ENCODE data around the gene GNPDA1.

GNPDA1 gene

DNA sequence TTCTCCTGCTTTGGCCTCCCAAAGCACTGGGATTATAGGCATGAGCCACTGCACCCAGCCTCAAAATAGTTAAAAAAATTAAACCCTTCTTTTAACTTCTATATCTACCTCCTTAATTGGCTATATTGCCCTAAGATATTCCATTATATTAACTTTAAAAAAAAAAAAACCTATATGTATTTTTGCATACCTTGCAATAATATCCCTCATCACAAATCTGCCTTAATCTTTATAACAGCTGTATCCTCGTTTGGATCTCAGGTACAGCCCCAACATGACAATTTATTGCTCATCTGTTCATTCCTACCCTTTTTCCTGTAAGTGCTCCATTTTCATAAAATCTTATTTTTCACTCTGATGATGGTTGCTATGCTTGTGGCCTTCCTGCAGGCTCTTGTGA is 12.7 kb downstream of the GNPDA1 start:
- H3K9me3 ChIP-seq (replicated peaks in 1 of 2; ENCODE audit: control insufficient read depth in 2 of 2, insufficient read depth in 1 of 2, low read depth in 1 of 2, low read length in 2 of 2): peaks cover 0 to 2% of the 10 kb centered on the region in 2 donors
- H3K18ac ChIP-seq (ENCODE audit: low read length): no peak overlapping the region
- no peak overlapping the region for H3K27ac ChIP-seq (replicated peaks; ENCODE audit: low read length)
- H3K9ac ChIP-seq (ENCODE audit: low read depth, low read length, poor library complexity): no peak overlapping the region
- H3K27me3 ChIP-seq (ENCODE audit: control insufficient read depth in 3 of 3, insufficient read depth in 3 of 3, low read depth in 1 of 3, low read length in 3 of 3): no peaks in the 10 kb centered on the region
- H2BK5ac ChIP-seq (ENCODE audit: low read length): no peak overlapping the region
- no peak overlapping the region for H3K23ac ChIP-seq (ENCODE audit: low read depth, low read length, poor library complexity)
- no CpG with 5 or more reads among the region's 1 CpG for WGBS, 2 donors (ENCODE audit: extremely low coverage in 2 of 2, insufficient read length in 2 of 2, insufficient replicate concordance in 1 of 2)
- H3K4me1 ChIP-seq (ENCODE audit: control insufficient read depth in 2 of 2, insufficient read depth in 1 of 2, low read depth in 1 of 2, low read length in 2 of 2): no peaks in the 10 kb centered on the region
- no peak overlapping the region for H3K4me3 ChIP-seq (ENCODE audit: low read length in 2 of 2)
- no peak overlapping the region for H3K4ac ChIP-seq (ENCODE audit: low read length)
- H4K91ac ChIP-seq (ENCODE audit: low read depth, low read length, poor library complexity): no peak overlapping the region
- no peak overlapping the region for H4K8ac ChIP-seq (ENCODE audit: low read depth, low read length)
- peaks cover 29 to 68% of the 10 kb centered on the region in 2 donors for H3K36me3 ChIP-seq (replicated peaks in 1 of 2; ENCODE audit: control insufficient read depth in 2 of 2, insufficient read depth in 2 of 2, low read length in 2 of 2)
- H3K4me2 ChIP-seq (ENCODE audit: insufficient read depth, low read length, poor library complexity, severe bottlenecking): no peak overlapping the region
- DNase-seq (ENCODE audit: low spot score): no peak
- H2AFZ ChIP-seq (ENCODE audit: low read length): no peak overlapping the region
- H3K79me1 ChIP-seq (ENCODE audit: low read depth, low read length): no peaks in the 10 kb centered on the region
- H2BK15ac ChIP-seq (ENCODE audit: low read length): no peak overlapping the region
- no peak overlapping the region for H2BK12ac ChIP-seq (ENCODE audit: low read length)
- no peak overlapping the region for H2AK5ac ChIP-seq (ENCODE audit: low read depth, low read length)
- H2BK120ac ChIP-seq (ENCODE audit: low read depth, low read length): no peak overlapping the region
- H3K14ac ChIP-seq (ENCODE audit: low read length): no peak overlapping the region

DNA sequence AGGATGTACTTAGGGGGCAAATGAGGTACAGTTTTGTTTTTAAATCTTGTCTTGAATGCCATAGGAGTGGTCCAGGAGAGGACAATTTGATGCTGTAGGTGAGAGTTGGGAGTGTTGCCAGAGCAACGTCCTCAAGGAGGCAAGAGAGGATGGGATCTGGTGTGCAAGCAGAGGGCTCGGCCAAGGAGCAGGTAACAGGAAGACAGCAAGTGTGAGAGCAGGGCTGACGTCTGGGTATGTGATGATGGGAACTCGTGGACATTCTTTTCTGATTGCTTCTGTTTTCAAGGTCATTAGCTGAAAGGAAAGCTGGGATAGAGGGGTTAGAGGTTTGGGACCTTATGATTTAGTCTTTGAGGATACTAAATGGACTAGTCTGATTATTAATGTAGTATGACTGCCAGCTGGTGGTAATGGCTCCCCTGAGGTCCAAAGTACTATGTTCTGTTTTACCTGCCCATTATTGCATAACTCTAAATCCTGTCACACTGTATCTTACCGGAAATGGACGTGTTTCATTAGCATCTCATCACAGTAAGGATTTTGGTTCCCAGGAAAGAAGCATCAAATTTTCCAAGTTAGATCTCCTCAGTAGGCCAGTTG is 15.4 kb downstream of the GNPDA1 start:
- H2BK120ac ChIP-seq (ENCODE audit: low read depth, low read length): no peak overlapping the region
- H3K4me1 ChIP-seq (ENCODE audit: control insufficient read depth in 2 of 2, insufficient read depth in 1 of 2, low read depth in 1 of 2, low read length in 2 of 2): no peaks in the 10 kb centered on the region
- H3K27me3 ChIP-seq (ENCODE audit: control insufficient read depth in 3 of 3, insufficient read depth in 3 of 3, low read depth in 1 of 3, low read length in 3 of 3): no peaks in the 10 kb centered on the region
- H3K23ac ChIP-seq (ENCODE audit: low read depth, low read length, poor library complexity): no peak overlapping the region
- H3K4me3 ChIP-seq (ENCODE audit: low read length in 2 of 2): no peak overlapping the region
- H3K9me3 ChIP-seq (replicated peaks in 1 of 2; ENCODE audit: control insufficient read depth in 2 of 2, insufficient read depth in 1 of 2, low read depth in 1 of 2, low read length in 2 of 2): peaks cover 0 to 2% of the 10 kb centered on the region in 2 donors
- no peak for DNase-seq (ENCODE audit: low spot score)
- no peak overlapping the region for H2AK5ac ChIP-seq (ENCODE audit: low read depth, low read length)
- H3K4ac ChIP-seq (ENCODE audit: low read length): no peak overlapping the region
- no peak overlapping the region for H2BK5ac ChIP-seq (ENCODE audit: low read length)
- no peak overlapping the region for H2BK12ac ChIP-seq (ENCODE audit: low read length)
- no peak overlapping the region for H3K4me2 ChIP-seq (ENCODE audit: insufficient read depth, low read length, poor library complexity, severe bottlenecking)
- no peak overlapping the region for H3K18ac ChIP-seq (ENCODE audit: low read length)
- WGBS, 2 donors (ENCODE audit: extremely low coverage in 2 of 2, insufficient read length in 2 of 2, insufficient replicate concordance in 1 of 2): no CpG with 5 or more reads among the region's 6 CpGs
- no peak overlapping the region for H3K9ac ChIP-seq (ENCODE audit: low read depth, low read length, poor library complexity)
- no peak overlapping the region for H2AFZ ChIP-seq (ENCODE audit: low read length)
- no peak overlapping the region for H3K27ac ChIP-seq (replicated peaks; ENCODE audit: low read length)
- no peak overlapping the region for H2BK15ac ChIP-seq (ENCODE audit: low read length)
- no peak overlapping the region for H4K8ac ChIP-seq (ENCODE audit: low read depth, low read length)
- H3K36me3 ChIP-seq (replicated peaks in 1 of 2; ENCODE audit: control insufficient read depth in 2 of 2, insufficient read depth in 2 of 2, low read length in 2 of 2): peaks cover 12 to 77% of the 10 kb centered on the region in 2 donors
- no peak overlapping the region for H4K91ac ChIP-seq (ENCODE audit: low read depth, low read length, poor library complexity)
- H3K14ac ChIP-seq (ENCODE audit: low read length): no peak overlapping the region
- H3K79me1 ChIP-seq (ENCODE audit: low read depth, low read length): no peaks in the 10 kb centered on the region

- no peak overlapping the region for H3K18ac ChIP-seq (ENCODE audit: low read length)
- H2AFZ ChIP-seq (ENCODE audit: low read length): no peak overlapping the region
- H2BK12ac ChIP-seq (ENCODE audit: low read length): no peak overlapping the region
- H3K4me3 ChIP-seq (ENCODE audit: low read length in 2 of 2): no peak overlapping the region
- H3K14ac ChIP-seq (ENCODE audit: low read length): no peak overlapping the region
- DNase-seq (ENCODE audit: low spot score): no peak
- H3K23ac ChIP-seq (ENCODE audit: low read depth, low read length, poor library complexity): no peak overlapping the region
- WGBS, 2 donors (ENCODE audit: extremely low coverage in 2 of 2, insufficient read length in 2 of 2, insufficient replicate concordance in 1 of 2): no CpG with 5 or more reads among the region's 3 CpGs
- no peak overlapping the region for H4K8ac ChIP-seq (ENCODE audit: low read depth, low read length)
- H3K9me3 ChIP-seq (replicated peaks in 1 of 2; ENCODE audit: control insufficient read depth in 2 of 2, insufficient read depth in 1 of 2, low read depth in 1 of 2, low read length in 2 of 2): peaks cover 0 to 2% of the 10 kb centered on the region in 2 donors
- H3K27me3 ChIP-seq (ENCODE audit: control insufficient read depth in 3 of 3, insufficient read depth in 3 of 3, low read depth in 1 of 3, low read length in 3 of 3): no peaks in the 10 kb centered on the region
- no peak overlapping the region for H2BK15ac ChIP-seq (ENCODE audit: low read length)
- no peak overlapping the region for H2AK5ac ChIP-seq (ENCODE audit: low read depth, low read length)
- no peak overlapping the region for H2BK120ac ChIP-seq (ENCODE audit: low read depth, low read length)
- no peak overlapping the region for H2BK5ac ChIP-seq (ENCODE audit: low read length)
- no peaks in the 10 kb centered on the region for H3K4me1 ChIP-seq (ENCODE audit: control insufficient read depth in 2 of 2, insufficient read depth in 1 of 2, low read depth in 1 of 2, low read length in 2 of 2)
- no peaks in the 10 kb centered on the region for H3K79me1 ChIP-seq (ENCODE audit: low read depth, low read length)
- no peak overlapping the region for H3K9ac ChIP-seq (ENCODE audit: low read depth, low read length, poor library complexity)
- no peak overlapping the region for H4K91ac ChIP-seq (ENCODE audit: low read depth, low read length, poor library complexity)
- H3K36me3 ChIP-seq (replicated peaks in 1 of 2; ENCODE audit: control insufficient read depth in 2 of 2, insufficient read depth in 2 of 2, low read length in 2 of 2): peaks cover 3 to 66% of the 10 kb centered on the region in 2 donors
- no peak overlapping the region for H3K27ac ChIP-seq (replicated peaks; ENCODE audit: low read length)
- H3K4ac ChIP-seq (ENCODE audit: low read length): no peak overlapping the region
- H3K4me2 ChIP-seq (ENCODE audit: insufficient read depth, low read length, poor library complexity, severe bottlenecking): no peak overlapping the region
These were observed 17.2 kb downstream of the GNPDA1 start for GRCh38 chr5:141995656-141996055.

GRCh38 chr5:141994511-141995136 is 18.2 kb downstream of the GNPDA1 start:
- no peak overlapping the region for H2BK12ac ChIP-seq (ENCODE audit: low read length)
- peaks cover 0 to 2% of the 10 kb centered on the region in 2 donors for H3K9me3 ChIP-seq (replicated peaks in 1 of 2; ENCODE audit: control insufficient read depth in 2 of 2, insufficient read depth in 1 of 2, low read depth in 1 of 2, low read length in 2 of 2)
- no peak overlapping the region for H4K91ac ChIP-seq (ENCODE audit: low read depth, low read length, poor library complexity)
- no CpG with 5 or more reads among the region's 4 CpGs for WGBS, 2 donors (ENCODE audit: extremely low coverage in 2 of 2, insufficient read length in 2 of 2, insufficient replicate concordance in 1 of 2)
- H3K23ac ChIP-seq (ENCODE audit: low read depth, low read length, poor library complexity): no peak overlapping the region
- H3K9ac ChIP-seq (ENCODE audit: low read depth, low read length, poor library complexity): no peak overlapping the region
- H3K4ac ChIP-seq (ENCODE audit: low read length): no peak overlapping the region
- H2BK15ac ChIP-seq (ENCODE audit: low read length): no peak overlapping the region
- no peak overlapping the region for H2AK5ac ChIP-seq (ENCODE audit: low read depth, low read length)
- peaks cover 0 to 71% of the 10 kb centered on the region in 2 donors for H3K36me3 ChIP-seq (replicated peaks in 1 of 2; ENCODE audit: control insufficient read depth in 2 of 2, insufficient read depth in 2 of 2, low read length in 2 of 2)
- no peak overlapping the region for H3K4me3 ChIP-seq (ENCODE audit: low read length in 2 of 2)
- H4K8ac ChIP-seq (ENCODE audit: low read depth, low read length): no peak overlapping the region
- H2BK5ac ChIP-seq (ENCODE audit: low read length): no peak overlapping the region
- no peaks in the 10 kb centered on the region for H3K79me1 ChIP-seq (ENCODE audit: low read depth, low read length)
- H3K14ac ChIP-seq (ENCODE audit: low read length): no peak overlapping the region
- no peak overlapping the region for H2AFZ ChIP-seq (ENCODE audit: low read length)
- no peaks in the 10 kb centered on the region for H3K27me3 ChIP-seq (ENCODE audit: control insufficient read depth in 3 of 3, insufficient read depth in 3 of 3, low read depth in 1 of 3, low read length in 3 of 3)
- no peak overlapping the region for H3K27ac ChIP-seq (replicated peaks; ENCODE audit: low read length)
- no peak for DNase-seq (ENCODE audit: low spot score)
- H3K4me1 ChIP-seq (ENCODE audit: control insufficient read depth in 2 of 2, insufficient read depth in 1 of 2, low read depth in 1 of 2, low read length in 2 of 2): no peaks in the 10 kb centered on the region
- H3K4me2 ChIP-seq (ENCODE audit: insufficient read depth, low read length, poor library complexity, severe bottlenecking): no peak overlapping the region
- H2BK120ac ChIP-seq (ENCODE audit: low read depth, low read length): no peak overlapping the region
- H3K18ac ChIP-seq (ENCODE audit: low read length): no peak overlapping the region

All from neuronal stem cell (in vitro differentiated cells).